ENCODE data around the gene PNISR. TPM values are rescaled to one million over a fixed set of nuclear protein-coding genes. Genes with fewer than 3 reads are reported as not detected.

PNISR gene
- total RNA-seq, 4 donors from 2014 or later, result 143 to 193 (median 165) TPM

DNA sequence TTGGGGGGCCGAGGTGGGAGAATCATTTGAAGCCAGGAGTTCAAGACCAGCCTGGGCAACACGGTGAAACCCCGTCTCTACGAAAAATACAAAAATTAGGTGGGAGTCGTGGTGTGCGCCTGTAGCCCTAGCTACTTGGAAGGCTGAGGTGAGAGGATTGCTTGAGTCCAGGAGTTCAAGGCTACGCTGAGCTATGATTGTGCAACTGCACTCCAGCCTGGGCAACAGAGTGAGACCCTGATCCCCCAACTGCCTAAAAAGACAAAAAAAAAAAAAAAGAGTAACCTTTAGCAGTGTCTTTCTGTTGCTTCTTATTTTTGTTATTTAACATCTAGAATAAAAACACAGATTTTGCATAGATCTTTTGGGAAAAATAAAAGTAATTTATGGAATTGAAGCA is 18.0 kb downstream of the PNISR start:
- TF ChIP-seq, protein P1, sequence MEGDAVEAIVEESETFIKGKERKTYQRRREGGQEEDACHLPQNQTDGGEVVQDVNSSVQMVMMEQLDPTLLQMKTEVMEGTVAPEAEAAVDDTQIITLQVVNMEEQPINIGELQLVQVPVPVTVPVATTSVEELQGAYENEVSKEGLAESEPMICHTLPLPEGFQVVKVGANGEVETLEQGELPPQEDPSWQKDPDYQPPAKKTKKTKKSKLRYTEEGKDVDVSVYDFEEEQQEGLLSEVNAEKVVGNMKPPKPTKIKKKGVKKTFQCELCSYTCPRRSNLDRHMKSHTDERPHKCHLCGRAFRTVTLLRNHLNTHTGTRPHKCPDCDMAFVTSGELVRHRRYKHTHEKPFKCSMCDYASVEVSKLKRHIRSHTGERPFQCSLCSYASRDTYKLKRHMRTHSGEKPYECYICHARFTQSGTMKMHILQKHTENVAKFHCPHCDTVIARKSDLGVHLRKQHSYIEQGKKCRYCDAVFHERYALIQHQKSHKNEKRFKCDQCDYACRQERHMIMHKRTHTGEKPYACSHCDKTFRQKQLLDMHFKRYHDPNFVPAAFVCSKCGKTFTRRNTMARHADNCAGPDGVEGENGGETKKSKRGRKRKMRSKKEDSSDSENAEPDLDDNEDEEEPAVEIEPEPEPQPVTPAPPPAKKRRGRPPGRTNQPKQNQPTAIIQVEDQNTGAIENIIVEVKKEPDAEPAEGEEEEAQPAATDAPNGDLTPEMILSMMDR (IDR thresholded peaks at IDR 0.05), result no peak
- no peak for TF ChIP-seq EP300 (IDR thresholded peaks at IDR 0.05)
- Histone ChIP-seq H3K27ac (no peak overlapping the region), H3K4me3 (no peak overlapping the region), H3K9me3 (no peaks in the 10 kb centered on the region), H3K36me3 (peaks cover 3 to 86% (median 9%) of the 10 kb centered on the region in 3 donors), H3K4me1 (peaks cover 0 to 9% (median under 1%) of the 10 kb centered on the region in 4 donors), H3K27me3 (no peaks in the 10 kb centered on the region)
- 81 to 83% methylated on average over 7 of the region's 7 CpGs for WGBS, 2 donors
- no peak for DNase-seq (ENCODE audit: low spot score in 2 of 2)

DNA sequence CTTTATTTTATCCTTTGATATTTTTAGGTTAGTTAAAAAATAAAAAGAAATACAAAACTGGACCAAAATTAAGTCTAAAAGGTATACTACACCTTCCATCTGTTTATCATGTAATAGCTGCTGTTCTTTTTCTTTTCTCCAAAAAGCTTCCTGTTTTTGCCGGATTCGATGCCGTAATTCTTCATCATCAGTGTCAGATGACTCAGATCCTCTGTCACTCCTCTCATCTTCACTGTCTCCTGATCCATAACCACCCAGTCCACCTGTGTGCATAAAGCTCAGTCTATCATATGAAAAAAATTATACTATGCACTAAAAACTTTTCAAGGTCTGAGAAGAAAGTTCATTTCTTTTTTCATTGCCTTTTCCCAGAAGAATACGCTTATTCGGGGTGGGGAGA is 22.7 kb downstream of the PNISR start:
- no peak overlapping the region for H3K4me3 ChIP-seq
- no peaks in the 10 kb centered on the region for H3K27me3 ChIP-seq
- 91 to 92% methylated on average over 5 of the region's 5 CpGs for WGBS, 2 donors
- peaks cover 0 to 87% (median 20%) of the 10 kb centered on the region in 3 donors for H3K36me3 ChIP-seq
- no peaks in the 10 kb centered on the region for H3K9me3 ChIP-seq
- H3K27ac ChIP-seq, result no peak overlapping the region
- H3K4me1 ChIP-seq, result no peaks in the 10 kb centered on the region
- TF ChIP-seq POLR2A (IDR thresholded peaks at IDR 0.05) (no peak), EP300 (IDR thresholded peaks at IDR 0.05) (no peak)
- TF ChIP-seq, protein P1 (IDR thresholded peaks at IDR 0.05), result no peak
- no peak for DNase-seq (ENCODE audit: low spot score in 2 of 2)

DNA sequence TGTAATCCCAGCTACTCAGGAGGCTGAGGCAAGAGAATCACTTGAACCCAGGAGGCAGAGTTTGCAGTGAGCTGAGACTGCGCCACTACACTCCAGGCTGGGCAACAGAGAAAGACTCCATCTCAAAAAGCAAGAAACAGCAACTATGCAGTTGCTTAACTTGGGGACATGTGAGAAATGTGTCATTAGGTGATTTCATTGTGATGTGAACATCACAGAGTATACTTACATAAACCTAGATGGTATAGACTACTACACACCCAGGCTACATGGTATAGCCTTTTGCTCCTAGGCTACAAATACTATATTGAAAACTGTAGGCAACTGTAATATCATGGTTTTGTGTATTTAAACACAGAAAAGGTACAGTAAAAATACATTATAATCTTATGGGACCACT is 27.8 kb downstream of the PNISR start:
- H3K27me3 ChIP-seq, result no peaks in the 10 kb centered on the region
- DNase-seq (ENCODE audit: low spot score in 2 of 2), result no peak
- no peak overlapping the region for H3K27ac ChIP-seq
- no peaks in the 10 kb centered on the region for H3K9me3 ChIP-seq
- H3K36me3 ChIP-seq, result peaks cover 0 to 42% (median 11%) of the 10 kb centered on the region in 3 donors
- H3K4me3 ChIP-seq, result no peak overlapping the region
- 50 to 100% methylated on average over 1 of the region's 1 CpG for WGBS, 2 donors
- TF ChIP-seq POLR2A (IDR thresholded peaks at IDR 0.05) (no peak), EP300 (IDR thresholded peaks at IDR 0.05) (no peak)
- TF ChIP-seq, protein P1 (IDR thresholded peaks at IDR 0.05), result no peak
- H3K4me1 ChIP-seq, result peaks cover 0 to 17% (median 0%) of the 10 kb centered on the region in 4 donors

DNA sequence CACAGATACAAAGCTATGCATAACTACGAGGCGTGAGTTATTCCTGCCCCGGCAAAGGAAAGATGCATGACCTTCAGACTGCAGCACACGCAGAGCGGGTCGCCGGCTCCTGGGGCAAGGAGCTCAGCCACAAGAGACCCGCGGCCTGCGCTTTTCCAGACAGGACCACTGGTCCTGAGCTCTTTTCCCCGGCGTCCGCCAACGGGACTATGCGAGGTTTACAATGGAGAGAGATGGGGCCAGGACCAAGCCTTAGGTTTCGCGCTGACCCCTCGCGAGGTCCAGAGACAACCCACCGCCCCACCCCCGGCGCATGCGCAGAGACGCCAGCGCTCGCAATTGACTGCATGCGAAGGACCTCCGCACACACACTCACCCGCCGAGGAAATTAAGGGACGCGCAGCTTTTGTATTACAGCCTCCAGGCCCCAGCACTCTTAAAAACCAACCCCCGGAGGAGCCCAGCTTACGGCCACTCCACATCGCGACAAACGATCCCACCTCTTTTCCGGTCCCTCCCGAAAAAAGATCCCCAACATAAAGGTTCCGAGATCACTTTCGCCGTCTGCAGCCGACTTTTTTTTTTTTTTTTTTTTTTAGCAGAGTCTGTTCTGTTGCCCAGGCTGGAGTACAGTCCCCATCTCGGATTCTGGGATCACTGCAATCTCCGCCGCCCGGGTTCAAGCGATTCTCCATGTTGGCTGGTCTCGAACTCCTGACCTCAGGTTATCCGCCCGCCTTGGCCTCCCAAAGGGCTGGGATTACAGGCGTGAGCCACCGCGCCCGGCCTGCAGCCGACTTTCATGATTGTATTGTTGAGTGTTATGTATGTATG is 31.2 kb downstream of the PNISR start, which contains the start of gene COQ3:
COQ3 (minus strand) TSS at position 498 of the 834 bp plus-strand sequence; CDS start at position 482, 16 bp downstream.
- Histone ChIP-seq H3K4me1 (peaks cover 0 to 19% (median 0%) of the 10 kb centered on the region in 4 donors), H3K27ac (peak within 1 kb of the TSS; percentile 43 to 91 (median 84)), H3K4me3 (peak within 1 kb of the TSS; percentile 56 to 79 (median 70)), H3K27me3 (no peaks in the 10 kb centered on the region), H3K36me3 (peaks cover 0 to 9% (median 0%) of the 10 kb centered on the region in 3 donors), H3K9me3 (no peaks in the 10 kb centered on the region)
- WGBS, 2 donors, result 7 to 9% methylated on average over 41 to 56 of the region's 56 CpGs
- TF ChIP-seq POLR2A (IDR thresholded peaks at IDR 0.05) (no peak), EP300 (IDR thresholded peaks at IDR 0.05) (peak in 1 of 2 donors; percentile 13)
- TF ChIP-seq, protein P1 (IDR thresholded peaks at IDR 0.05), result no peak
- peak; percentile 23 to 37 for DNase-seq (ENCODE audit: low spot score in 2 of 2)

DNA sequence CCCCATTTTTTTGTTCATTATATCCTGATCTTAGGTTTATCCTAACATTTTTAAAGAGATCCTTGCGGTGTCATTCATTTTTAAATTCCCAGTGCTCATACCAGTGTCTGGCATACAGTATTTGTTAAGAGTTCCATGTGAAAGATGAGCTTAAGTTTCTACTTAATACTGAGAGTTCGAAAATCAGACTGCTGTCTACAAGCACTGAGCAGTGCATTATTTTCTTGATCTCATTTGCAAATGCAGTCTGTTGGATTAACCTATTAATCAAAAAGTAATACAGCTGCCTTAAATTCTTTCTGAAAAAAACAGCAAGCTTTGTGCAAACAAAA is 31.8 kb downstream of the PNISR start:
- peak overlapping the region; percentile 56 to 79 (median 70) for H3K4me3 ChIP-seq
- H3K4me1 ChIP-seq, result peaks cover 0 to 19% (median 0%) of the 10 kb centered on the region in 4 donors
- no peak for TF ChIP-seq EP300 (IDR thresholded peaks at IDR 0.05)
- TF ChIP-seq, protein P1 (IDR thresholded peaks at IDR 0.05), result no peak
- TF ChIP-seq POLR2A (IDR thresholded peaks at IDR 0.05), result no peak
- no peak for DNase-seq (ENCODE audit: low spot score in 2 of 2)
- no peaks in the 10 kb centered on the region for H3K9me3 ChIP-seq
- H3K36me3 ChIP-seq, result peaks cover 0 to 9% (median 0%) of the 10 kb centered on the region in 3 donors
- no peaks in the 10 kb centered on the region for H3K27me3 ChIP-seq
- 12 to 25% methylated on average over 2 of the region's 2 CpGs for WGBS, 2 donors
- peak overlapping the region; percentile 43 to 91 (median 84) for H3K27ac ChIP-seq

All from tibial nerve (tissue), 4 donors.